Kidney epithelial cell (primary cell): Measurements from ENCODE around the gene TEX26. TPM values are rescaled to one million over a fixed set of nuclear protein-coding genes. Genes with fewer than 3 reads are reported as not detected.

Source experiments
- DNase-seq: peaks from one replicate; pipeline ENCODE4 v3.0.0-alpha.2; 2010; ENCODE audit warnings: low read depth
- H3K27me3 ChIP-seq: 2 replicates; pipeline ENCODE4 v1.6.0; 2011; ENCODE audit warnings: low read length; ENCODE audit not compliant: control insufficient read depth, insufficient read depth
- H3K36me3 ChIP-seq: 2 replicates; pipeline ENCODE4 v1.5.1; 2011; ENCODE audit warnings: low read length; ENCODE audit not compliant: control insufficient read depth, insufficient read depth
- H3K4me3 ChIP-seq: 2 replicates; pipeline ENCODE4 v1.5.1; 2011; ENCODE audit warnings: low read depth, mild to moderate bottlenecking, control low read depth, low read length
- total RNA-seq: library from RNA; depleted of rRNA; stranded (reverse); fragments of >200 nt; gene quantifications from 2 replicates; pipeline ENCODE4 v1.2.3, GENCODE V29; 2015
- TF ChIP-seq, protein P1 (sequence below): IDR thresholded peaks from 2 replicates; pipeline ENCODE4 v1.5.1; 2011; ENCODE audit warnings: mild to moderate bottlenecking, moderate library complexity, low read length, control low read depth, inconsistent platforms; ENCODE audit not compliant: insufficient read depth, poor library complexity, severe bottlenecking

Gene TEX26
- total RNA-seq, 1 donor from 2014 or later, result not detected

- Histone ChIP-seq H3K4me3 (no peak overlapping the region), H3K27me3 (peaks cover 2% of the 10 kb centered on the region), H3K36me3 (no peaks in the 10 kb centered on the region)
- TF ChIP-seq, protein P1, sequence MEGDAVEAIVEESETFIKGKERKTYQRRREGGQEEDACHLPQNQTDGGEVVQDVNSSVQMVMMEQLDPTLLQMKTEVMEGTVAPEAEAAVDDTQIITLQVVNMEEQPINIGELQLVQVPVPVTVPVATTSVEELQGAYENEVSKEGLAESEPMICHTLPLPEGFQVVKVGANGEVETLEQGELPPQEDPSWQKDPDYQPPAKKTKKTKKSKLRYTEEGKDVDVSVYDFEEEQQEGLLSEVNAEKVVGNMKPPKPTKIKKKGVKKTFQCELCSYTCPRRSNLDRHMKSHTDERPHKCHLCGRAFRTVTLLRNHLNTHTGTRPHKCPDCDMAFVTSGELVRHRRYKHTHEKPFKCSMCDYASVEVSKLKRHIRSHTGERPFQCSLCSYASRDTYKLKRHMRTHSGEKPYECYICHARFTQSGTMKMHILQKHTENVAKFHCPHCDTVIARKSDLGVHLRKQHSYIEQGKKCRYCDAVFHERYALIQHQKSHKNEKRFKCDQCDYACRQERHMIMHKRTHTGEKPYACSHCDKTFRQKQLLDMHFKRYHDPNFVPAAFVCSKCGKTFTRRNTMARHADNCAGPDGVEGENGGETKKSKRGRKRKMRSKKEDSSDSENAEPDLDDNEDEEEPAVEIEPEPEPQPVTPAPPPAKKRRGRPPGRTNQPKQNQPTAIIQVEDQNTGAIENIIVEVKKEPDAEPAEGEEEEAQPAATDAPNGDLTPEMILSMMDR, result no peak
- DNase-seq, result no peak
Observed at GRCh38 chr13:30957258-30957943, 24.9 kb downstream of the TEX26 start.

GRCh38 chr13:30959678-30960077 lies 27.2 kb downstream of the TEX26 start:
- no peak overlapping the region for H3K4me3 ChIP-seq
- TF ChIP-seq, protein P1, result no peak
- H3K27me3 ChIP-seq, result peaks cover 2% of the 10 kb centered on the region
- no peaks in the 10 kb centered on the region for H3K36me3 ChIP-seq
- no peak for DNase-seq

- DNase-seq, result no peak
- Histone ChIP-seq H3K36me3 (no peaks in the 10 kb centered on the region), H3K27me3 (peaks cover 2% of the 10 kb centered on the region), H3K4me3 (no peak overlapping the region)
- TF ChIP-seq, protein P1, result no peak
Observed at GRCh38 chr13:30963791-30964190, 31.3 kb downstream of the TEX26 start.

DNA sequence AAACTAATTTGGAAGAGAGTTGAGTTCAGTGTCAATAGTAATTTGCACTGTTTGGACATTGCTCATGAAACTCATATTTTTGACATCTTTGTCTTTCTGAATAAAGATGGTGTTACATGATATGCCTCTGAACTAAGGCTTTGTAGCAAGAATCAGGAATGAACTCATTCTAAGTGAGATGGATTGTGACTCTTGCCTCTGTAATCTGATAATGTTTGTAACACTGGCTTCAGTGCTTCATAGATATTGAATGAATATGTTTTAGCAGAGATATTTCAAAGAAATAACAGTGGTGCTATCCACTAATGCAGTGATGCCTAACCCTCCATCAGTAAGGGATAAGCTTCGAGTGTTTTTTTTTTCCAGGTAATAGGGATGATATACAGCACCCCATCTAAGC lies 32.9 kb downstream of the TEX26 start:
- peaks cover 2% of the 10 kb centered on the region for H3K27me3 ChIP-seq
- TF ChIP-seq, protein P1, result no peak
- H3K4me3 ChIP-seq, result no peak overlapping the region
- DNase-seq, result no peak
- no peaks in the 10 kb centered on the region for H3K36me3 ChIP-seq

DNA sequence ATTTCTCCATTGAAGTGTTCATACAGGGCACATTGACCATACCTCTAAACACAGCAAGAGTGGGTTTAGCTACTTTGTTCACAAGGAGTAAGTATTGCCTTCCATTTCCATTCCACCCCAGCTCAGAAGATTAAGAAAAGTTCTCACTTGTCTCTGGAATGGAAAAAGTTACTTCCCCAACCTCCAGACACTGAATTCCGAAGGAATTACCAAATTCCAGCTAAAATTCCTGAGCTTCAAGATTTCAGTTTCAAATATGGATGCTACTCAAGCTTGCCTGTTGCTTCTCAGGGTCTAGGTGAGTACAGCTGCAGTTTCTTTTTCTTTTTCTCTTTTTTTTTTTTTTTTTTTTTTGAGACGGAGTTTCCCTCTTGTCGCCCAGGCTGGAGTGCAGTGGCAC lies 33.6 kb downstream of the TEX26 start:
- no peaks in the 10 kb centered on the region for H3K36me3 ChIP-seq
- no peak overlapping the region for H3K4me3 ChIP-seq
- DNase-seq, result no peak
- peaks cover under 1% of the 10 kb centered on the region for H3K27me3 ChIP-seq
- TF ChIP-seq, protein P1, result no peak

DNA sequence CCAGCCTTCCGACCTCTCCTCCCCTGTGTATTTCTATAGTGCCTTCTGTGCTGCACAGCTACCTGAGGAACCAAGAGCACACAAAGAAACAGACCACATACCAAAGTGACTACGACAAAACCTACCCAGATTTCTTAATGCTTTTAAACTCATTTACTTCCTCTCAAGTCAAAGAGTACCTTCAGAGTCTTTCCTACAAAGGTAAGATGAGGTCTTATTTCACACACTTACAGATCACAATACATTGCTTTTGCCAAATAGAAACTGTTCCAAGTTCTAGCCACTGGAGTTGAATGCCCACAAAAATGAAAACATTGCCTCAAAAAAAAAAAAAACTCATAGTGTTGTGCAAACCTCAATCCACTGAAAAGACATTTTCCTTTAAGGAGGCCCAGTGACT lies 36.4 kb downstream of the TEX26 start:
- Histone ChIP-seq H3K4me3 (no peak overlapping the region), H3K27me3 (no peaks in the 10 kb centered on the region), H3K36me3 (no peaks in the 10 kb centered on the region)
- no peak for DNase-seq
- TF ChIP-seq, protein P1, result no peak
